HCEC 1CT (cell line): ENCODE data around the gene U2AF2.

Experiments
- DNase-seq: peaks from one replicate; pipeline ENCODE4 v3.0.0-alpha.2; 2017

U2AF2 gene

DNA sequence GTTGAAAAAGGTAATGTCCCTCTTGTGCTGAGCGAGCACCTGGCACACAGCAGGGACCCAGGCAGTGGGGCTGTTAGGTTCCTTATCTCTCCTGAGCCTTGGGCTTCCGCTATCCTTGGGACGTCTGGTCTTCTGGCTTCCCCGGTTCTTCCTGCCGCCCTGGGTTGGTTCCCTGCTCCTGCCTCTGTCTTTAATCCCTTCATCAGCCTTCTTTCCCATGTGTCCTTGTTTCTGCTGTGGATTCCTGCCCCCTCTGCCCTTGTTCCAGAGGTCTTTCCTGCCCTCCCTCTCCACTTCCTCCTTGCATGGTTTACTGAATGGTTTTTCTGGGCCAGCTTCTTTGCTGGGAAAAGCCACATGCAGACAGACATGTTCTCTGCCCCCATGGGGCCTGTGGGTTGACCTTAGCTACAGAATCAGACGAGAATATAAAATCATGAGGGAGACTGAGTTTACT, 22.8 kb downstream of the U2AF2 start:
- DNase-seq, result no peak

DNA sequence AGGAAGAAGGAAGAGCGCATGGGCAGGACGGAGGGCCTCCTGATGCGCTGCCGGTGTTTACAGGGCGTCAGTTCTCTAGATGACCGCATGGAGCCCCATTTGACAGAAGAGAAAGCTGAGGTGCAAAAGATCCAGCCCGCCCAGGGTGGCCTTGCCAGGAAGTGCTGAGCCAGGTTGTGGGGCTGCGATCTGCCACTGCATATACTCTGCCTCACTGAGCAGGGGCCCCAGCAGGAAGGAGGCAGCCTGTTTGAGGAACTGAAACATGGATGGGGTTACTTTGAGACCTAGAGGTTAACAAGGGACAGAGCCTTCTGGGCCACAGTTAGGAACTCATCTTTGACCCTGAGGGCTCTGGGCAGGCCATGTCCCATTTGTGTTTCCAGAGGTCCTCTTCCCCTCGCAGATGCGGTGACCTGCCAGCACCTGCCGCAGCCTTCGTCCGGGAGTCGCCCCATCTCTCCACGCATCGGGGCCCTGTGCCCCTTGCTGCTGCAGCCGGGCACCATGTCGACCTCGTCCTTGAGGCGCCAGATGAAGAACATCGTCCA, 23.4 kb downstream of the U2AF2 start:
- DNase-seq, result no peak

DNA sequence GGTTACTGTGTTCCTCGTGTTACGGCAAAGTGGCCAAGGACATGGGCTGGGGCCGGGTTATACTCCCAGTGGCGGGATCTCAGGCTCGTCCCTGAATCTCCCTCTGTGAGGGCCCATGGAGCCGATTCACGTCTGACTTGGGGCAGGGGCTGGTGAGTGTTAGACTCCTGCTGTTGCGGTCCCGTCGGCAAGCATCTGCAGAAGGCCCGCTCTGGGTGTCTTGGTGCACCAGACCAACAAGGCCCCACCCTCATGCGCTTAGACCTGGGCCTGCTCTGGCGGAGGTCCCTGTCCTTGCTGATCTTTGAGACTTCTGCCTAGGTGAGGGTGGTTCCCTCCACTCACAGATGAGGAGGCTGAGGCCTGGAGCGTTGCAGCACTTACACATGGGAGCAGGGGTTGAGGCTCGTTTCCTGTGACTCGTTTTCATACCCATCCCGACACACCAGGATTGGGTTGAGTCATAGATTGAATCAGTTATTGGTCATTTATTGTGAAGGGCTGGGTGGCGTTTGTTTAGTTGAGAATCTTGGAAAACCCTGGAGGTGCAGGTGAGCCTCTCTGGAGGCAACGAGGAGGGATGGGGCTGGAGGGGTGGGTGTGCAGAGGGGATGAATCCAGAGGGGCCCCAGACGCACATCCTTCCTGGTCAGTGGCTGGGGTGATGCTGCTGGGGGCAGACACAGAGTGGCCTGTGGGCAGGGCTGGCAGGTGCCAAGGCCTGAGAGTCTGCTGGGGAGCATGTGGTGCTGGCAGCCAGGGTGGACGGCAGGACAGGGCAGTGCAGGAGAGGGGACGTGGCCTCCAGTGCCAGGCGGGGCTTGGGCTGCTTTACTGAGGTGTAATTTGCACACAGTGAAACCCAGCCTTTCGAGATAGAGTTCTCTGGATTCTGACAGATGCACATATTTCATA, 24.8 kb downstream of the U2AF2 start:
- DNase-seq, result peak; percentile 74

DNA sequence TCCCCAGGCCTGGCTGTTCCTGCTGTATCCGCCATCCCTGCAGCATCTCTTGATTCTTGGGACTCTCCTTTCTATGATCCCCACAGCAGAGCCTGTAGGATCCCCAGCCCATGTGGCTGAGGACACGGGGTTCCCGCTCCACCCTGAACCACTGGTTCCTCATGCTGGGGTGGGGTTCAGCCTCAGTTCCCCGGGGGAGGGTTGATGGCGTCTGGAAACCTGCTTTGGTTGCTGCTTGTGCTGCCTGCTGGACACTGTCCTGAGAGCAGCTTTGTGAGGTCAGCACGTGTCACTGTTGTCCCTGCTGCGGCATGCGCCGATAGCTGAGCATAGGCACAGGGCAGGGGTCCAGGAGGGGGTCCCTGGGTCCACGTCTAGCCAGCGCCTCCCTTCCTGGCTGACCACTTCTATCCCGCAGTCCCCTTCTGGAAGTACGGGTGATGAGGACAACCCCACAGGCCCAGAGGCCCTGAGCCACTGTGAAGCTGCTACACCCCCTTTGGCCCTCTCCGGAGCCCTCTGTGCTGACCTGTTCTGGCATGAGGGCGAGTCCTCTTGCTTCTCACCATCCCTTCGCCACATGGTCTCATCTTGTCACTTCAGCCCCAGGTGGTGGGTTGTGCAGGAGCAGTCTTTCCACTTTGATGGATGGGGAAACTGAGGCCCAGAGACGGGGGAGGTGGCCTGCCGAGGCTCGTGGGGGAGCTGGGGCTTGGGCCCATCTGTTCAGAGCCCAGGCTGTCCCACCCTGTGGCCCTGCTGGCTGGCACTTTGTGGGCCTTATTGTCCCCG, 25.7 kb downstream of the U2AF2 start:
- DNase-seq, result no peak

DNA sequence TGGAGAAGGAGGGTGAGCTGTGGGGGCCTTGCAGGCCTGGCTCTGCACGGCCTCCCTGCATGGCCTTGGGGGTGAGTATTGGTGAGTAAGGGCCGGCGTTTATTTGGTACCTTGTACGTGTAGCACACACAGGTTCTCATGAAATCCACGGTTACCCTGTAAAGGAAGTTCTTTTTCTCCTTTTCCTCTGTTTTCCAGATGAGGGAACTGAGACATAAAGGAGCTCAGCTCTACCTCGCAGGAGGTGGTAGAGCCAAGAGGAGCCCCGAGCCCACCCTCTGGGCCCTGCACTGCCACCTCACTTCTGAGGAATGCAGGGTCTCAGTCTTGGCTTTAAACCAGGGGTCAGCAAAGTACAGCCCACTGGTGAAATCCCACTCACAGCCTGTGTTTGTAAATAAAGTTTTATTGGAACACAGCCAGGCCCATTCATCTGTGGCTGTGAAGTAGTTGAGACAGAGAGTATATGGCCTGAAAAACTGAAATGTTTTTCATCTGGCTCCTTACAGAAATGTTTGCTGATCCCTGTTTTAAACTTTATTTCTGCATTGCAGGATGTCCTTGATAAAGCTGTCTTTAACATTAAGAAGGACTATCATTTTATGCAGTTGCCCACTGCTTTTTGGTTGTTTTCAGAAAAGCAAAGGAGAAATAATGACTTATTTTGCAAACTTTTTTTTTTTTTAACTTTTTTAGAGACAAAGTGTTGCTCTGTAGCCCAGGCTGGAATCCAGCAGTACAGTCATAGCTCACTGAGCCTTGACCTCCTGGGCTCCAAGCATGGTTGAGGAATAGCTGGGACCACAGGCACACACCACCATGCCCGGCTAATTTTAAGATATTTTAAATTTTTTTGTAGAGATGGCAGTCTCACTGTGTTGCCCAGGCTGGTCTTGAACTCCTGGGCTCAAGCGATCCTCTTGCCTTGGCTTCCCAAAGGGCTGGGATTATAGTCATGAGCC, 26.6 kb downstream of the U2AF2 start:
- DNase-seq, result no peak

DNA sequence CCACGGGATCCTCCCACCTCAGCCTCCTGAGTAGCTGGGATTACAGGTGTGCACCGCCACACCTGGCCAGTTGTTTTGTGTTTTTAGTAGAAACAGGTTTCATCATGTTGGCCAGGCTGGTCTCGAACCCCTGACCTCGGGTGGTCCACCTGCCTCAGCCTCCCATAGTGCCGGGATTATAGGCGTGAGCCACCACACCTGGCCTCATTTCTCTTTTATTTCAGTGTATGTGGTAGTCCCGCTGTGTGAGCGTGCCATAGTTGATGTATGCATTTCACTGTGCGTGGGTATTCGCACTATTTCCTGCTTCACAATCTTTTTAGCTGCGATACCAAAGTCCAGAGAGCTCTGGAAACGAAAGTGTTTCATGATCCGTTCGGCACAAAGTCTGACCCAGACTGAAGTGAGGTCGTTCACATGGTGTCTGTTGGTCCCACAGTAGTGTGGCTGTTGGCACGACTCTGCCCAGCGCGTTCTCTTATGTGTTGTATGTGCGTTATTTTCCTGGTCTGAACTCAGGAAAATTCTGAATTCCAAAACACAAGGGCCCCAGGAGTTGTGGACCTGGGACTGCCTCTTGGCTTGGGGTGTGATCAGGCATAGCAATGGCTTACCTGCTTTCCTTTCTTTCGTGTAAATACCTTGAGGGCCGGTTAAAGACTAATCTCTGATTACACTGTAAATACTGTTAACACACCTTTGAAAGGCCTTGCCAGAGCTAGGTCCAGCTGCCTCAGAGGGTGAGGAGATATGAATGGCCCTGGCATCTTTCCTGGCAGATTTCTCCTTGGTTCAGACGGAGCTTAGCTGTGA, 28.8 kb downstream of the U2AF2 start:
- DNase-seq, result no peak

DNA sequence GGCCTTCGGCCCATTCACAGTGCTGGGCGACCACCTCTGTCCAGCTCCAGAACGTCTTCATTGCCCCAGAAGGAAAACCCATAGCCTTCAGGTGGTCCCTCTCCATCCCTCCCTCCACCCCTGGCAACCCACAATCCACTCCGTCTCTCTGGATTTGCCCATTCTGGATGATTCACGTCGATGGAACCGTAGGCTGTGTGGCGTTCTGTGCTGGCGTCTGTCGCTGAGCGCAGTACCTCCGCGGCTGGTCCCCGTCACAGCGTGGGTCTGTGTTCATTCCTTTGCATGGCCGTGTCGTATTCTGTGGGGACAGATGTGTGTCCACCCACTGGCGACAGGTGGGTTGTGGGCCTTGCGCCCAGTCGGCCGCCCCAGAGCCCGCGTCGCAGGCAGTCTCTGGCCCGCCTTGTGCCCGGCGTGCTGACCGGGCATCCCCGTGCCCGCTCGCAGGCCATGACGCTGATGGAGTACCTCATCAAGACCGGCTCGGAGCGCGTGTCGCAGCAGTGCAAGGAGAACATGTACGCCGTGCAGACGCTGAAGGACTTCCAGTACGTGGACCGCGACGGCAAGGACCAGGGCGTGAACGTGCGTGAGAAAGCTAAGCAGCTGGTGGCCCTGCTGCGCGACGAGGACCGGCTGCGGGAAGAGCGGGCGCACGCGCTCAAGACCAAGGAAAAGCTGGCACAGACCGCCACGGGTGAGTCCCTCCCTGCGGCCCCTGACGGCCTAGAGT, 30.3 kb downstream of the U2AF2 start:
- no peak for DNase-seq

DNA sequence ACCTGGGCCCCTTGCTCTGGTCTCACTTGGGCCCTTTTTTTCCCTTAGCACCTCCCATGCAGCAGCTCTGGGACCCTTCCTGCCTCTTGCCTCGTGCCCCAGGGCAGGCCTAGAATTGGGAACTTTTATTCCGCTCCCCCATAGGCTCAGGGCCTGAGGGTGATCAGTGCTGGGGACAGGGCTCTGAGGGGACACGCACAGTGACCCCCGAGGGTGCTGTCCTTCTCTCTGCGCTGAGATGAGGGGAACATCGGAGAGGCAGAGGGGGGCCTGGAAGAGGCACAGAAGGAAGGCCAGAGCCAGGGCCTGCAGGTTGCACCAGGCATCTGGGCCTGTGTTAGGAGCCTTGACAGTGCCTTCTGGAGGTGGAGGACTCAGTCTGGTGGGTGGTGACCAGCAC, 30.9 kb downstream of the U2AF2 start:
- DNase-seq, result no peak

DNA sequence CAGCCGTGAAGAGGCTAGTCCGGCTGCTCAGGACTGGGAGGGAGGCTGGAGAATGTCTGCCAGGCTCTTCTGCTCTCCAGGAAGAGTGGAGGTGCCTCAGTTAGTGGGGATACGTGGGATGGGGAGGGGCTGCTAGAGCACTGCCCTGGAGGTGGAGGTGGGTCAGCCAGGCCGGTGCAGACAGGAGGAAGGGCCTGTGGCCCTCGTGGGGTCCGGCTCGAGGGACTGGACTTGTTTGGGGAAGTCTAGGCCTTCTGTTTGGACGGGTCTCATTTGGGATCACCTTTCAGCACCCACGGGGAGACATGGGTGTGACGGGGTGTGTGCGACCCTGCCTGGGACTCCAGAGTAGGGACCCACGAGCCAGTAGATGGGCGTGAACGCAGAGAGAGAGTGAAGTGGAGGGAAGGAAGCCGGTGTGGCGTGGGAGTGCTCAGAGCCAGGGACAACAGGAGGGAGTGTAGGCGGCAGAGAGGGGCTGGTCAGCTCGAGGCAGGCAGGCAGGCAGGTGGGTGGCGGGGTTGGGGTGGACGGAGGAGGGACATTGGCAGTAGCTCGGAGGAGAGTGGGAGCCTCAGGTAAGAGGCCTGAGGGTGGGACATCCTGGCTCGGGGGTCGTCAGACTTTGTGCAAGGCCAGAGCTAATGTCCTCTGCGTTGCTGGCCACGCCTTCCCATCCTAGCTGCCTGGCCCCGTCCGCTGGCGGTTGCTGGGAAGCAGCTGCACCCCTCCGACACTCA, 31.6 kb downstream of the U2AF2 start:
- no peak for DNase-seq

DNA sequence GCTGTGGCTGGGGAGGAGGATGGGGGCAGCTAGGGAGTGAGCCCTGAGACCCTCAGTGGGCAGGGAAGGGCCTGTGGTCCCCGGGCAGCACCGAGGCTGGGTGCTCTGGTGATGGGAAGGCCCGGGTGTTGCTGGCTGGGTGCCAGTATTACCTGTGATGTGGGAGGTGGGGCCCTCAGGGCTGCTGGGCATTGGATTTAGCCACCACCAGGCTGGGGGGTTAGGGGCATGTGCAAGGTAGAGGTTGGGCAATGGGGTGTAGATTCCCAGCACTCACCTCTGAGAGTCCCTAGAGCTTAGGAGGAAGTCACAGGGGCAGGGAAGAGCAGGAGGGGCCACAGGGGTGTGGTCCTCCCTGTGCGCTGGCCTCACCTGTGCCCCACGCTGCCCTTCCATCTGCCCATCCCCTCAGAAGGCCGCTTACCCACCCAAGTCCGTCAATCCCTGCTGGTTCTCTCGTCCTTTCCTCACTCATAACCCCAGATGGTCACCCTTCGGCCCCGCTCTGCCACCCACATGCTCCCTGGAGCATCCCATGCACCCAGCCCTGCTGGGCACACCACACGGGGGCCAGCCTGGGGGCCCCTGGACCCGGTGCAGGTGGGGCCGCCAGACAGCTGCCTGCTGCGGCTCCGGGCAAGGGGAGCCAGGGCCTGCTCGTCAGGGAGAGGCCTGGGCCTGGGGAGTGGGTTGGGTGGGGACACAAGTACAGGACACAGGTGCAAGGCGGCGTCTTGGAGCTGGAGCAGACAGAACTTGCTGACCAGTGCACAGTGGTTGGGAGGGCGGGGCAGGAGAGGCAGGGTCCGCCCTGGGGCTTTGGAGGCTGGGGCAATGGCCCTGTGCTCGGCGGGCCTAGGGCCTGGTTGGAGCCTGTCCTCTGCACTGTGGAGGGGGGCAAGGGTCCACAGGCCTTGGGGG, 32.7 kb downstream of the U2AF2 start:
- DNase-seq, result no peak

DNA sequence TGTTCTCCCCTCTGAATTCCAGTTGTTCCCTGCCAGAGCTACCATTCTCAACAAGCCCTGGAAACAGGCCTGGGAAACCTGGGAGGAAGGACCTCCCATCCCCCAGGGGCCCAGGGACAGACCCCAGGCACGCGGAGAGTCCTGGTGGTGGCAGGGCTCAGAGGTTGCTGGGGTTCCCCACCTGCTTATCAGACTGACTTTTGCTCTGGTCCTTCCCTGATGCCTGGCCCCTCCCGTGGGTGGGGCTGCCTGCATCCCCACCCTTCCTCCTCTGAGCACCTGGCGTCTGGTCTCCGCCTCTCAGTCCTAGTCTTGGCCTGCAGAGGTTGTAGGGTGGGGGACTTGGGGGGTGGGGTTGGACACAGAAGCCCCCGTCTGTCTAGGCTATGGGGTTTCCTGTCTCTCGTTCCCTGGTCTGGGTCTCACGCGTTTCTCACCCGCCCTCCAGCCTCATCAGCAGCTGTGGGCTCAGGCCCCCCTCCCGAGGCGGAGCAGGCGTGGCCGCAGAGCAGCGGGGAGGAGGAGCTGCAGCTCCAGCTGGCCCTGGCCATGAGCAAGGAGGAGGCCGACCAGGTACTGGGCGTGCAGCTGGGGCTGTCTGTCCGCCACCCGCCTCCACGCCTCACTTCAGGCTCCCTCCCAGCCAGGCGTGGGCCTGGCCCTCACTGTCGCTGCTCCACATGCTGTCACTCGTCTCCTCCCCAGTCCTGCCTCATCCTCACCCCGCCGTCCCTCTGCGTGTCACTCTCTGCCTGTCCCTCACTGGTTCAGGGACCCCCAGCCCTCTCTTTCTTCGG, 33.8 kb downstream of the U2AF2 start:
- DNase-seq, result no peak

DNA sequence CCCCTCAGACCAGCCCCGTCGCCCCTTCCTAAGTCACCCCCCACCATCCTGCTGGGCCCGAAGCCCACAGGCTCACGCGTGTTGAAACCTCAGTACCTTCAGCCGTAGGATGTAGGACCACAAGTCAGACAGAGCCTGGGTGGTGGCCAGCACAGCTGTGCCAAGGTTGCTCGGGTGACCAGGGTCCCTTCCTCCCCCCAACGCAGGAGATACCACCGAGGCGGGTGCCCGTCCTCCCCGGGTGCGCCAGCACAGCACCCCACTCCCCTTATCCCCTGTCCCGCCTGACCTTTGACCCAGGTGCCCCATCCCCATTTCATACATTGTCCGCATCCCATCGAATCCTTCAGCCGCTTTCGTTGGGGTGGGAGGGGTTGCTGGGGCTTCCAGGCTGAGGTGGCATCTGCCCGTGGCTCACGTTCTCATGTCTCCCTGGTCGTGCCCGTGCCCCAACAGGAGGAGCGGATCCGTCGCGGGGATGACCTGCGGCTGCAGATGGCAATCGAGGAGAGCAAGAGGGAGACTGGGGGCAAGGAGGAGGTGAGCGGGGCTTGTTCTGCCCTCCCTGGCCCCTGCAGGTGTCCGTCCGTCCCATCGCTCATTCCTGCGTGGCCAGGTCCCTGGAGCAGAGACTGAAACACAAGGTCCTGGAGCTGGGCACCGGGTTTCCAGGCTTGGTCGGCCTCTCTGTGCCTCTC, 34.7 kb downstream of the U2AF2 start:
- DNase-seq, result no peak

DNA sequence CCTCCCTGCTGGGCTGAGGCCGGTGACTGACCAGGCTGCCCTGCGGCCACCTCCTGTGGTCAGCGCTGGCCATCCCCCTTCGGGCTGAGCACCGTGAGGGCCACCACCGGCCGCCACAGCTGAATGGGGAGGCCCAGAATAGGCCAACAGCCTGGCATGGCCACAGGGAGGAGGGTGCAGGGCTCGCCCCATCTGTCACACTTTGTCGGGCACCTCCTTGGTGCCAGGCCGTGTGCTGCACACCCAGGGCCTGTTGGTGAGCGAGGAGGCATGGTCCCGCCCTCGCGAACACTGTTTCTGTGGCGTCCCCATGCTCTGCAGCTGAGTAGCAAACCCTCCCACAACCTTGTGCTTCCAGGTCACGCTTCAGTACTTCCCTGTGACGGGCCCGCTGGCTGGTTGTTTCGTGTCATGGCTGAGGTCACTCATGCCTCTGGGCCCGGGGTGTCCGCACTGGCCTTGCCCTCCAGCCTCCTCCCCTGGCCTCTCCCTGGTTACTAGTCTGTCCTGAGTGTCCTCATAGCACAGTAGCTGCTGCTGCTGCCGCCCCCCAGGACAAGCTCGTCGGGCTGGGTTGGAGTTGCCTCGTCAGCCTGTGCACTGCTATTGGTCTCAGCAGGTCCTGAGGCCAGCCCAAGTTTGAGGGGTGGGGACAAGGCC, 35.4 kb downstream of the U2AF2 start:
- no peak for DNase-seq

DNA sequence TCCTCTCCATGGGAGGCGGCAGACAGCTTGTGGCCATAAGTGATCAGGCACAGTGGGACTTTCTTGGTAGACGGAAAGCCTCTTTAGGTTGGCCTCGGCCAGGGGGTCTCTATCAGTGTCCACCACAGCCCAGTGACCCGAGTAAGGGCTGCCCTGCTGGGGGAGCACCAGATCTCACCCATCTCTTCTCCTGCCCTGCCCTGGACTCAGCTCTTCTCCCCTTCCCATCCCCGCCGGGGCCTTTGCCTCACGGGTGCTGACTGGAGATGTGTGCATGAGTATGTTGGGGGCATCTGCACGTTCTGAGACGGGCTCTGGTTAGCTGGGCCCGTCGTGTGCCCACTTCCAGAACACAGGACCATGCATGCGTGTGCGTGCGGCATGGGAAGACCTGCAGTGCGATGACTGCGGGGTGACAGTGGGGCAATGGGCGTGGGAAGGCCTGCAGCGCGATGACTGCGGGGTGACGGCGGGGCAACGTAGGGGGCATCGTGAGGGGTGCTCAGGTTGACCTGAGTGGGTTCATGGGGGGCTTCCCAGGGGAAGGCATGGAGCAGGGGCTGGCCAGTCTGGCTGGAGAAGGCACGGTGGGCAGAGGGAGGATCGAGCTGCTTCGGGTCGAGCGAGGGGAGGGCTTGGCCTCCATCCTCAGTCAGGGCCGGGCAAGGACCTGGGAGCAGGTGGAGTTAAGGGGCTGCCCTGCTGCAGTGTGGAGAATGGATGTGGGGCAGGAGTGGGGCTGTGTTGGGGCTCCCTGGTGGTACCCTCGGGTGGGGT, 36.1 kb downstream of the U2AF2 start:
- DNase-seq, result no peak

DNA sequence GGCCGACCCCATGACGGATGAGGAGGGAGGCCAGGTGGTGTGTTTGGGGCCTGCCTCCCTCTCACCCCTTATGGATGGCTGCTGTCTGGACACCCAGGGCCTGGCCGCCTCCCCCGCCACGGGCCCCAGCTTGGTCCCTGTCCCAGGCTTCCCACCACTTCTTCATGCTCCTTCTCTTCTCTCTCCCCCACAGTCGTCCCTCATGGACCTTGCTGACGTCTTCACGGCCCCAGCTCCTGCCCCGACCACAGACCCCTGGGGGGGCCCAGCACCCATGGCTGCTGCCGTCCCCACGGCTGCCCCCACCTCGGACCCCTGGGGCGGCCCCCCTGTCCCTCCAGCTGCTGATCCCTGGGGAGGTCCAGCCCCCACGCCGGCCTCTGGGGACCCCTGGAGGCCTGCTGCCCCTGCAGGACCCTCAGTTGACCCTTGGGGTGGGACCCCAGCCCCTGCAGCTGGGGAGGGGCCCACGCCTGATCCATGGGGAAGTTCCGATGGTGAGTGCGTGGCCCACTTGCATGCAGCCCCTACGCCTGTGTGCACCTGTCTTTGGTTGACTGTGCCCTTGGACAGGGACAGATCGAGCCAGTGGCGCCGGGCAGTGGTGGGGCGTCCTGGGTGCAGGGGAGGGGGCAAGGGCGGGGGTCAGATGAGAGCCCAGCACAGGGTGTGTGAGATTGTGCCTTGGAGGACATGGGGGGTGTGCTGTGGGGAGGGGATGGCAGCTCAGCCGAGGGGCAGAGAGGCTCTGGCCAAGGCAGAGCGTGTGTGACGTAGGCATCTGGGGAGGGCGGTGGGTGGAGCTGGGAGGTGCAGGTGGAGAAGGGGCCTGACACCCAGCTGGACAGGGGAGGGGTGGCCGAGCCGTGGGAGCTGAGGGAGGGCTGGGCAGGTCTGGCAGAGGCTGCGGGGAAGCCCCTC, 37.0 kb downstream of the U2AF2 start:
- DNase-seq, result no peak
